COR-L47 (cell line): ENCODE measurements around the gene RAB17.

ENCODE experiments used
- DNase-seq: peaks from one replicate; lab custom pipeline; 2025; lab: John Stamatoyannopoulos, UW

RAB17 gene

GRCh38 chr2:237536617-237537016 is 53.9 kb downstream of the RAB17 start:
- no peak for DNase-seq

GRCh38 chr2:237536083-237536415 is 54.5 kb downstream of the RAB17 start:
- no peak for DNase-seq

DNA sequence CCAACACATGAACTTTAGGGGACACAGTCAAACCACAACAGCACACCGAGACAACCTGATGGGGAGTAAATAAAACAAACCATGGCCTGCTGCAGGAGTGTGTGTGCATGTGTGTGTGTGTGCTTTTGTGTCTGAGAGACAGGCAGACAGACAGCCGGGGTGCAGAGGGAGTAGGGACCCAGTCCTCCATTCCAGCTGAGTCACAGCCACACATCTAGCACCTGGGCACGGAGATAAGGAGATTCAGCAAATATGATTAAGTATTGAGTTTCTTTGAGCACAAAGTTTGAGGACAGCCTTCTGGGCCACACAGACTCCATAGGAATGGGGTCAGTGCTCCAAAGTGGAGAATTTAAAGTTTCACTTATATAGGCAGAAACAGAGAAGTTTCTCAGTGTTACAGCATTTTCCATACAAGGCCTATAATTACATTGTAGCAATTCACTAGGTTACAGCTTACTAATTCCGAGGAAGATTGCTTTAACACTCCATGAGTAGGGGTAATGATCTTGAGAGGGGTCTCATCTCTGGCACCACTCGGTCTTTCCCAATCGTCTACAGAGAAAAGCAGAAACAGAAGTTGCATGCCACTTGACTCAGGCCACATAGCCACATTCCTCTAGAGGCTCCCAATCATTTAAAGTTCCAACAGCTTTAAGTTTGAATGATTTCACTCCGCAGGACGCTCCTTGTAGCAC is 55.0 kb downstream of the RAB17 start:
- DNase-seq = no peak

- no peak for DNase-seq
These were observed 56.2 kb downstream of the RAB17 start for GRCh38 chr2:237534380-237534779.

DNA sequence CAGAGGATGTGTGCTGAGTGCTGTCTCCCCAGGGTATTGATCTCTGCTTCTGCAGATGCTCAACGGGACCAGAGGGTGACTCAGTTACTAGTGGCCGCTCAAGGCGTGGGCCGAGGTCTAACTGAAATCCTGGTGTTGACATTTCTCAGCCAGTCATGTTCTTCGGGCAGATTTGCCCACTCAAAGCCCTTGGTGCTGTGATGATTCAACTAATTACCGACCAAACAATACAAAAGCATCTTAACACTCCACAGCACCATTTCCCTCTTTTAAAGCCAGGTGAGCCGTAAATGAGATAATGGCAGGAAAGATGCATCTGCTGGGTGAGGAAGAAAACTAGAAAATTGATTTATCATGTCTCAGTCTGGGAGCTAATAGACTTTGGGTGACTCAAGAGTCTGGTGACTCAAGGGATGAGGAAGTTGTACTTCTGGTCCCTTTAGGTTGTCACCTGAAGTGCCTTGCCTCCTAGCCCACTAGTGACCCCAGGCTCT is 56.8 kb downstream of the RAB17 start:
- DNase-seq = peak; percentile 63

GRCh38 chr2:237532160-237532559 is 58.4 kb downstream of the RAB17 start:
- no peak for DNase-seq

GRCh38 chr2:237530472-237531433 is 59.8 kb downstream of the RAB17 start:
- DNase-seq = no peak

GRCh38 chr2:237529452-237530402 is 60.8 kb downstream of the RAB17 start:
- DNase-seq = no peak

- DNase-seq = no peak
These were observed 62.8 kb downstream of the RAB17 start for GRCh38 chr2:237527766-237528165.

GRCh38 chr2:237527233-237527632 is 63.3 kb downstream of the RAB17 start:
- DNase-seq = no peak

DNA sequence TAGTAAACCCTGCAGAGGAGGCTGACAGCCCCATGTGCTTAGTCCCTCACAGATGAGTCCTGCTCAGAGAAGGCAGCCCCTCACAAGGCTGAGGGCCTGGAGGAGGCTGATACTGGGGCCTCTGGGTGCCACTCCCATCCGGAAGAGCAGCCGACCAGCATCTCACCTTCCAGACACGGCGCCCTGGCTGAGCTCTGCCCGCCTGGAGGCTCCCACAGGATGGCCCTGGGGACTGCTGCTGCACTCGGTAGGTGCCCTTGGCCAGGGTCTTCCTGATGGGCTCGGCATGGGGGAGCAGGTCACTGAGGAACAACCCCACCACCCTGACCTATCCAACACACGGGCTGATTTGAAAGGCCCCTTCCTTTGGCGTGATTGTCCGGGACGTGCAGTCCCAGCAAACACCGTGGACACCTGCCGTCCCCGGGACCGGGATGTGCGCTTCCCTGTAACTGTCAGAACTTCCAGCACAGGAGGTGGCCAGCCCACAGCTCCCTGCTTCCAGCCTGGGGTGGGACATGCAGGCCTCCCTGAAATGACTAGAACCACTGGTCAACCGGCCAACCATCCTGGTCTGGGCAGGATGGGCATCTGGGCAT is 64.9 kb downstream of the RAB17 start:
- DNase-seq = no peak

- no peak for DNase-seq
These were observed 65.9 kb downstream of the RAB17 start for GRCh38 chr2:237524631-237525030.
